Panc1 (cell line): ENCODE data around the gene THUMPD2. TPM values are rescaled to one million over a fixed set of nuclear protein-coding genes. Genes with fewer than 3 reads are reported as not detected.

Experiments
- ATAC-seq: fragments of 200-7000 bp; cut with Tn5 transposase; 2 replicates; pipeline ENCODE4 v1.9.1; 2020; ENCODE audit warnings: mild to moderate bottlenecking, moderate library complexity
- BruUV-seq: library from RNA; stranded (reverse); fragments of 400-500 nt; replicated peaks from 2 replicates; lab custom pipeline; 2021; lab: Mats Ljungman, UMichigan
- CTCF ChIA-PET: fragments of 300-600 bp; sonication (Branson Sonifier 250); formaldehyde crosslinking; loops from one replicate; lab custom pipeline; 2022; ENCODE audit warnings: antibody characterized with exemption; lab: Charles Lee
- POLR2A ChIA-PET: fragments of 300-600 bp; sonication (Branson Sonifier 250); formaldehyde crosslinking; loops from one replicate; lab custom pipeline; 2022; ENCODE audit warnings: antibody characterized with exemption; lab: Charles Lee
- DNase-seq: peaks from one replicate; pipeline ENCODE4 v3.0.0-alpha.2; 2010; ENCODE audit warnings: low read depth, low spot score
- H3K27ac ChIP-seq: 2 replicates; pipeline ENCODE4 v1.5.1; 2011; ENCODE audit warnings: mild to moderate bottlenecking, low read length, inconsistent platforms
- H3K27me3 ChIP-seq: fragments of 200-500 bp; sonication (Bioruptor generic); 2 replicates; pipeline ENCODE4 v1.6.0; 2014; ENCODE audit warnings: low read length, inconsistent platforms; ENCODE audit not compliant: control insufficient read depth, insufficient read depth
- H3K36me3 ChIP-seq: fragments of 200-500 bp; sonication (Bioruptor generic); 2 replicates; pipeline ENCODE4 v1.5.1; 2014; ENCODE audit warnings: inconsistent platforms, mild to moderate bottlenecking, low read length, moderate library complexity; ENCODE audit not compliant: control insufficient read depth, insufficient read depth
- H3K4me1 ChIP-seq: 2 replicates; pipeline ENCODE4 v1.5.1; 2011; ENCODE audit warnings: inconsistent platforms, mild to moderate bottlenecking, low read length, moderate library complexity; ENCODE audit not compliant: control insufficient read depth, insufficient read depth
- H3K4me3 ChIP-seq, 2 experiments: 2 replicates each; pipeline ENCODE4 v1.5.1; 2011 to 2012; ENCODE audit warnings: low read depth in 2 of 2, low read length in 2 of 2, mild to moderate bottlenecking in 2 of 2, inconsistent platforms in 1 of 2, moderate library complexity in 1 of 2
- H3K9me3 ChIP-seq: fragments of 200-500 bp; sonication (Bioruptor generic); 2 replicates; pipeline ENCODE4 v1.5.1; 2014; ENCODE audit warnings: low read depth, mild to moderate bottlenecking, inconsistent platforms, low read length, moderate library complexity; ENCODE audit not compliant: control insufficient read depth, insufficient read depth
- POLR2AphosphoS5 ChIP-seq: IDR thresholded peaks from 2 replicates; pipeline ENCODE4 v1.6.1; 2012; ENCODE audit warnings: mild to moderate bottlenecking, low read depth, low read length, moderate library complexity
- REST ChIP-seq, 2 experiments: IDR thresholded peaks; 2 replicates each; pipeline ENCODE4 v1.6.1; 2011 to 2012; ENCODE audit warnings: low read depth in 2 of 2, control low read depth in 1 of 2, low read length in 1 of 2, mild to moderate bottlenecking in 1 of 2, moderate library complexity in 1 of 2; ENCODE audit not compliant: insufficient read depth in 1 of 2
- SIN3A ChIP-seq: IDR thresholded peaks from 2 replicates; pipeline ENCODE4 v1.6.1; 2012; ENCODE audit warnings: low read depth, mild to moderate bottlenecking, low read length, moderate library complexity, borderline replicate concordance; ENCODE audit not compliant: insufficient read depth
- TCF7L2 ChIP-seq: IDR thresholded peaks from 2 replicates; pipeline ENCODE4 v1.6.1; 2011; ENCODE audit warnings: mild to moderate bottlenecking, low read depth, low read length, inconsistent platforms
- in situ Hi-C: cut with HindIII; loops from 2 replicates; pipeline ENCODE4 v1.10.0; 2016; ENCODE audit warnings: low sequenced_read_pairs, low pct_unique_long_range_greater_than_20kb
- intact Hi-C: fragments of 100-400 bp; cut with micrococcal nuclease; formaldehyde crosslinking; loops from one replicate; pipeline ENCODE4 v1.10.0; 2022; ENCODE audit not compliant: unreplicated experiment
- total RNA-seq: library from RNA; stranded (reverse); gene quantifications from one replicate; pipeline ENCODE4 v1.2.1, GENCODE V29; 2021; ENCODE audit not compliant: unreplicated experiment
- TF ChIP-seq, protein P1 (sequence below): fragments of 450-650 bp; IDR thresholded peaks from 2 replicates; pipeline ENCODE4 v1.5.1; 2017; ENCODE audit warnings: mild to moderate bottlenecking

The THUMPD2 gene
- total RNA-seq, 1 experiment from 2014 or later, result 13.7 TPM

GRCh38 chr2:39696101-39696553 is 82.9 kb downstream of the THUMPD2 start:
- CTCF ChIA-PET, result interaction anchor here (1.2 kb wide), 1 partner anchor 103 kb away, joined by 3 read pairs; no protein-coding TSS in a partner anchor
- H3K9me3 ChIP-seq, result peaks cover 8% of the 10 kb centered on the region
- TF ChIP-seq, protein P1, sequence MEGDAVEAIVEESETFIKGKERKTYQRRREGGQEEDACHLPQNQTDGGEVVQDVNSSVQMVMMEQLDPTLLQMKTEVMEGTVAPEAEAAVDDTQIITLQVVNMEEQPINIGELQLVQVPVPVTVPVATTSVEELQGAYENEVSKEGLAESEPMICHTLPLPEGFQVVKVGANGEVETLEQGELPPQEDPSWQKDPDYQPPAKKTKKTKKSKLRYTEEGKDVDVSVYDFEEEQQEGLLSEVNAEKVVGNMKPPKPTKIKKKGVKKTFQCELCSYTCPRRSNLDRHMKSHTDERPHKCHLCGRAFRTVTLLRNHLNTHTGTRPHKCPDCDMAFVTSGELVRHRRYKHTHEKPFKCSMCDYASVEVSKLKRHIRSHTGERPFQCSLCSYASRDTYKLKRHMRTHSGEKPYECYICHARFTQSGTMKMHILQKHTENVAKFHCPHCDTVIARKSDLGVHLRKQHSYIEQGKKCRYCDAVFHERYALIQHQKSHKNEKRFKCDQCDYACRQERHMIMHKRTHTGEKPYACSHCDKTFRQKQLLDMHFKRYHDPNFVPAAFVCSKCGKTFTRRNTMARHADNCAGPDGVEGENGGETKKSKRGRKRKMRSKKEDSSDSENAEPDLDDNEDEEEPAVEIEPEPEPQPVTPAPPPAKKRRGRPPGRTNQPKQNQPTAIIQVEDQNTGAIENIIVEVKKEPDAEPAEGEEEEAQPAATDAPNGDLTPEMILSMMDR, result no peak
- no peak for TF ChIP-seq POLR2AphosphoS5
- no peak for TF ChIP-seq SIN3A
- no peak for TF ChIP-seq REST (IDR thresholded peaks at IDR 0.05; ENCODE audit: insufficient read depth in 1 of 2, low read depth in 2 of 2, low read length in 1 of 2)
- TF ChIP-seq TCF7L2, result no peak
- BruUV-seq, result no TSS peak
- ATAC-seq (no peak), DNase-seq (no peak)
- H3K27ac ChIP-seq, result no peak overlapping the region
- H3K27me3 ChIP-seq, result no peaks in the 10 kb centered on the region
- intact Hi-C loops (loop anchor here (5.0 to 10.0 kb wide), 2 partner anchors 184 to 321 kb away; no protein-coding TSS in a partner anchor), in situ Hi-C loops (no loop called here)
- H3K4me1 ChIP-seq, result no peaks in the 10 kb centered on the region
- no peak overlapping the region for H3K4me3 ChIP-seq
- no peaks in the 10 kb centered on the region for H3K36me3 ChIP-seq
- POLR2A ChIA-PET, result no interaction called here

DNA sequence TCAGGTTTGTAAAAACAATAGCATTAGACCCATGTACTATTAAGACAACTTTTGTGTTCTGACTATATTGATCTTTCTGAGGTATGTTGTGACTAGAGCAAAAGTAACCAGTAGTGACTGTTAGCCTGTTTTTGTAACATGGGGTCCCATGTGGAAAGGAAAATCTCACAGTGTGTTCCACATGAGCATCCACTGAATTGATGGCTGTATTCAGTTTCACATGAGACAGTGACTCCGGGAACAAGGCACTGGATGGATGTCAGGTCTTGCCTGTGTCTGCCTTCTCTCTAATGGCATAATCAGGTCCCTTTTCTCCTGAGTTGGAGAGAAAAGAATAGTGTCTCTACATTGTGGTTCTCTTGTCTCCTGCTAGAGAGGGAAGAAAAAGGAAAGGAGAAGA is 85.8 kb downstream of the THUMPD2 start:
- no peaks in the 10 kb centered on the region; the same call in 1 of the 2 replicates for H3K27me3 ChIP-seq
- H3K27ac ChIP-seq, result no peak overlapping the region
- H3K4me1 ChIP-seq, result no peaks in the 10 kb centered on the region
- CTCF ChIA-PET, result no interaction called here
- ATAC-seq (no peak), DNase-seq (no peak)
- TF ChIP-seq, protein P1, result no peak
- H3K4me3 ChIP-seq, result no peak overlapping the region
- no peaks in the 10 kb centered on the region for H3K9me3 ChIP-seq
- no peaks in the 10 kb centered on the region for H3K36me3 ChIP-seq
- intact Hi-C loops (loop anchor here (10.0 kb wide), 1 partner anchor 318 kb away; no protein-coding TSS in a partner anchor), in situ Hi-C loops (no loop called here)
- BruUV-seq, result no TSS peak
- POLR2A ChIA-PET, result no interaction called here
